Panc1 (cell line): ENCODE data around the gene LY86. TPM values are rescaled to one million over a fixed set of nuclear protein-coding genes. Genes with fewer than 3 reads are reported as not detected.

ENCODE experiments used
- ATAC-seq: fragments of 200-7000 bp; cut with Tn5 transposase; 2 replicates; pipeline ENCODE4 v1.9.1; 2020; ENCODE audit warnings: mild to moderate bottlenecking, moderate library complexity
- BruUV-seq: library from RNA; stranded (reverse); fragments of 400-500 nt; replicated peaks from 2 replicates; lab custom pipeline; 2021; lab: Mats Ljungman, UMichigan
- CTCF ChIA-PET: fragments of 300-600 bp; sonication (Branson Sonifier 250); formaldehyde crosslinking; loops from one replicate; lab custom pipeline; 2022; ENCODE audit warnings: antibody characterized with exemption; lab: Charles Lee
- POLR2A ChIA-PET: fragments of 300-600 bp; sonication (Branson Sonifier 250); formaldehyde crosslinking; loops from one replicate; lab custom pipeline; 2022; ENCODE audit warnings: antibody characterized with exemption; lab: Charles Lee
- DNase-seq: peaks from one replicate; pipeline ENCODE4 v3.0.0-alpha.2; 2010; ENCODE audit warnings: low read depth, low spot score
- H3K27ac ChIP-seq: 2 replicates; pipeline ENCODE4 v1.5.1; 2011; ENCODE audit warnings: mild to moderate bottlenecking, low read length, inconsistent platforms
- H3K27me3 ChIP-seq: fragments of 200-500 bp; sonication (Bioruptor generic); 2 replicates; pipeline ENCODE4 v1.6.0; 2014; ENCODE audit warnings: low read length, inconsistent platforms; ENCODE audit not compliant: control insufficient read depth, insufficient read depth
- H3K36me3 ChIP-seq: fragments of 200-500 bp; sonication (Bioruptor generic); 2 replicates; pipeline ENCODE4 v1.5.1; 2014; ENCODE audit warnings: inconsistent platforms, mild to moderate bottlenecking, low read length, moderate library complexity; ENCODE audit not compliant: control insufficient read depth, insufficient read depth
- H3K4me1 ChIP-seq: 2 replicates; pipeline ENCODE4 v1.5.1; 2011; ENCODE audit warnings: inconsistent platforms, mild to moderate bottlenecking, low read length, moderate library complexity; ENCODE audit not compliant: control insufficient read depth, insufficient read depth
- H3K4me3 ChIP-seq, 2 experiments: 2 replicates each; pipeline ENCODE4 v1.5.1; 2011 to 2012; ENCODE audit warnings: low read depth in 2 of 2, low read length in 2 of 2, mild to moderate bottlenecking in 2 of 2, inconsistent platforms in 1 of 2, moderate library complexity in 1 of 2
- H3K9me3 ChIP-seq: fragments of 200-500 bp; sonication (Bioruptor generic); 2 replicates; pipeline ENCODE4 v1.5.1; 2014; ENCODE audit warnings: low read depth, mild to moderate bottlenecking, inconsistent platforms, low read length, moderate library complexity; ENCODE audit not compliant: control insufficient read depth, insufficient read depth
- CTCF ChIP-seq: fragments of 450-650 bp; IDR thresholded peaks from 2 replicates; pipeline ENCODE4 v1.5.1; 2017; ENCODE audit warnings: mild to moderate bottlenecking
- POLR2AphosphoS5 ChIP-seq: IDR thresholded peaks from 2 replicates; pipeline ENCODE4 v1.6.1; 2012; ENCODE audit warnings: mild to moderate bottlenecking, low read depth, low read length, moderate library complexity
- REST ChIP-seq, 2 experiments: IDR thresholded peaks; 2 replicates each; pipeline ENCODE4 v1.6.1; 2011 to 2012; ENCODE audit warnings: low read depth in 2 of 2, control low read depth in 1 of 2, low read length in 1 of 2, mild to moderate bottlenecking in 1 of 2, moderate library complexity in 1 of 2; ENCODE audit not compliant: insufficient read depth in 1 of 2
- SIN3A ChIP-seq: IDR thresholded peaks from 2 replicates; pipeline ENCODE4 v1.6.1; 2012; ENCODE audit warnings: low read depth, mild to moderate bottlenecking, low read length, moderate library complexity, borderline replicate concordance; ENCODE audit not compliant: insufficient read depth
- TCF7L2 ChIP-seq: IDR thresholded peaks from 2 replicates; pipeline ENCODE4 v1.6.1; 2011; ENCODE audit warnings: mild to moderate bottlenecking, low read depth, low read length, inconsistent platforms
- in situ Hi-C: cut with HindIII; loops from 2 replicates; pipeline ENCODE4 v1.10.0; 2016; ENCODE audit warnings: low sequenced_read_pairs, low pct_unique_long_range_greater_than_20kb
- intact Hi-C: fragments of 100-400 bp; cut with micrococcal nuclease; formaldehyde crosslinking; loops from one replicate; pipeline ENCODE4 v1.10.0; 2022; ENCODE audit not compliant: unreplicated experiment
- total RNA-seq: library from RNA; stranded (reverse); gene quantifications from one replicate; pipeline ENCODE4 v1.2.1, GENCODE V29; 2021; ENCODE audit not compliant: unreplicated experiment

LY86 gene
- total RNA-seq, 1 experiment from 2014 or later: not detected

- CTCF ChIA-PET: no interaction called here
- intact Hi-C loops (no loop called here), in situ Hi-C loops (no loop called here)
- H3K4me1 ChIP-seq: no peaks in the 10 kb centered on the region
- no peak overlapping the region for H3K4me3 ChIP-seq
- no peak for DNase-seq
- no TSS peak for BruUV-seq
- no peak overlapping the region for H3K27ac ChIP-seq
- POLR2A ChIA-PET: interaction anchor here (0.6 kb wide), 1 partner anchor 224 kb away, joined by 3 read pairs; no protein-coding TSS in a partner anchor
- no peaks in the 10 kb centered on the region for H3K9me3 ChIP-seq
- peaks cover 17% of the 10 kb centered on the region for H3K27me3 ChIP-seq
- TF ChIP-seq SIN3A (no peak), CTCF (no peak), POLR2AphosphoS5 (no peak), REST (IDR thresholded peaks at IDR 0.05; ENCODE audit: insufficient read depth in 1 of 2, low read depth in 2 of 2, low read length in 1 of 2) (no peak), TCF7L2 (no peak)
- ATAC-seq: no peak
- H3K36me3 ChIP-seq: no peaks in the 10 kb centered on the region
Observed at GRCh38 chr6:6624269-6624990, 35.9 kb downstream of the LY86 start.

GRCh38 chr6:6626187-6626586 is 37.7 kb downstream of the LY86 start:
- Histone ChIP-seq H3K27me3 (peaks cover 19% of the 10 kb centered on the region), H3K9me3 (no peaks in the 10 kb centered on the region), H3K4me3 (no peak overlapping the region), H3K4me1 (no peaks in the 10 kb centered on the region), H3K27ac (no peak overlapping the region), H3K36me3 (no peaks in the 10 kb centered on the region)
- DNase-seq: no peak
- POLR2A ChIA-PET: interaction anchor here (0.5 kb wide), 1 partner anchor 122 kb away, joined by 3 read pairs; no protein-coding TSS in a partner anchor
- BruUV-seq: no TSS peak
- TF ChIP-seq CTCF (no peak), SIN3A (no peak), POLR2AphosphoS5 (no peak), TCF7L2 (no peak), REST (IDR thresholded peaks at IDR 0.05; ENCODE audit: insufficient read depth in 1 of 2, low read depth in 2 of 2, low read length in 1 of 2) (no peak)
- in situ Hi-C loops: no loop called here
- intact Hi-C loops: no loop called here
- ATAC-seq: no peak
- CTCF ChIA-PET: no interaction called here
